Stomach (tissue), 4 donors: ENCODE measurements around the gene NSUN6.
A peak's percentile ranks its signal among the peaks of the same experiment; 100 is the strongest.

ENCODE experiments used
- POLR2A ChIP-seq, 4 donors: fragments of 450-650 bp; IDR thresholded peaks; one replicate each; pipeline ENCODE4 v1.6.1; 2016; ENCODE audit warnings: antibody characterized with exemption in 4 of 4, control low read depth in 2 of 4, mild to moderate bottlenecking in 1 of 4, moderate library complexity in 1 of 4
- POLR2AphosphoS5 ChIP-seq, 3 donors: sonication (generic); formaldehyde crosslinking; IDR thresholded peaks; one replicate each; pipeline ENCODE4 v1.6.1; 2016; ENCODE audit warnings: antibody characterized with exemption in 3 of 3
- TF ChIP-seq, protein P1 (sequence below), 7 experiments: fragments of 450-650 bp in 4 of 7; fragments of 200-600 bp in 3 of 7; sonication (generic) in 3 of 7; IDR thresholded peaks; one replicate each; pipeline ENCODE4 v1.5.1; 2016 to 2019; ENCODE audit warnings: antibody characterized with exemption in 7 of 7, control low read depth in 2 of 7, mild to moderate bottlenecking in 1 of 7

DNA sequence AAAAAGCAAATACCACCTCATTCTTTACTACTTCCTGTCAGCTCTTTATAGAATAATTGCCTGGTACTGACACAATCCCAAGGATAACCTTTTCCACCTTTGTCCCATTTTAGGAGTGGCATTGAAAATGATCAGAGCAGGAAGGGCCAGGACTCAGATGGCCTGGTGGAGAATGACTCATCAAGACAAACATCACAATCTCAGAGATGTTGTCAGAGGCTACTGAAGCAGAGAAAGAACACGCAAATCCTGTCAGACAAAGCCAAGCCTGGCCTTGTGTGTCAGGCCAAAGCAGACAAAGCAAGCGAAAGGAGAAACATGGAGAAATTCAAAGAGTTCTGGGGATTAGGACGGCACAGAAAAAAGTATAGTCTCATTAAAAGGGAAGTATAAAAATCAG lies 40.9 kb downstream of the NSUN6 start:
- TF ChIP-seq, protein P1, sequence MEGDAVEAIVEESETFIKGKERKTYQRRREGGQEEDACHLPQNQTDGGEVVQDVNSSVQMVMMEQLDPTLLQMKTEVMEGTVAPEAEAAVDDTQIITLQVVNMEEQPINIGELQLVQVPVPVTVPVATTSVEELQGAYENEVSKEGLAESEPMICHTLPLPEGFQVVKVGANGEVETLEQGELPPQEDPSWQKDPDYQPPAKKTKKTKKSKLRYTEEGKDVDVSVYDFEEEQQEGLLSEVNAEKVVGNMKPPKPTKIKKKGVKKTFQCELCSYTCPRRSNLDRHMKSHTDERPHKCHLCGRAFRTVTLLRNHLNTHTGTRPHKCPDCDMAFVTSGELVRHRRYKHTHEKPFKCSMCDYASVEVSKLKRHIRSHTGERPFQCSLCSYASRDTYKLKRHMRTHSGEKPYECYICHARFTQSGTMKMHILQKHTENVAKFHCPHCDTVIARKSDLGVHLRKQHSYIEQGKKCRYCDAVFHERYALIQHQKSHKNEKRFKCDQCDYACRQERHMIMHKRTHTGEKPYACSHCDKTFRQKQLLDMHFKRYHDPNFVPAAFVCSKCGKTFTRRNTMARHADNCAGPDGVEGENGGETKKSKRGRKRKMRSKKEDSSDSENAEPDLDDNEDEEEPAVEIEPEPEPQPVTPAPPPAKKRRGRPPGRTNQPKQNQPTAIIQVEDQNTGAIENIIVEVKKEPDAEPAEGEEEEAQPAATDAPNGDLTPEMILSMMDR (IDR thresholded peaks at IDR 0.05) = no peak
- TF ChIP-seq POLR2A (IDR thresholded peaks at IDR 0.05) (no peak), POLR2AphosphoS5 (IDR thresholded peaks at IDR 0.05) (peak in 2 of 3 donors; percentile 15 to 16)
